ENCODE measurements around the gene DARS1.

Gene DARS1

DNA sequence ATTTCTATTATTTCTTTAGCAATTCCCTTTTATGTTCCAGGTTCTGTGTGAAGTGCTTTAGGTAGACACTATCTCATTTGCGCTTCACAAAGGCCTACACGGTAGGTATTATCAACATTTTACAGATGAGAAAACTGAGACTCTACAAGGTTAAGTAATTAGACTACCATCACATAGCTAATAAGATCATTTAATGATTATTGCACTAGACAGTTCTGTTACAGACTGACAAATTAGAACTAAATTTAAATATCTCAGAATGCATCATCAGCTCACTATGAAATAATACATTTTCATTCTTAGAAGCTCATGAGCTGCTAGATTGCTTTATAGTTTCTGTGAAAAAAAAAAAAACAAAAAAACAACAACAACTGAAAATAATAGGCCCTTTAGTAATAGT lies 37.9 kb downstream of the DARS1 start:
- DNase-seq (ENCODE audit: low spot score), result no peak

DNA sequence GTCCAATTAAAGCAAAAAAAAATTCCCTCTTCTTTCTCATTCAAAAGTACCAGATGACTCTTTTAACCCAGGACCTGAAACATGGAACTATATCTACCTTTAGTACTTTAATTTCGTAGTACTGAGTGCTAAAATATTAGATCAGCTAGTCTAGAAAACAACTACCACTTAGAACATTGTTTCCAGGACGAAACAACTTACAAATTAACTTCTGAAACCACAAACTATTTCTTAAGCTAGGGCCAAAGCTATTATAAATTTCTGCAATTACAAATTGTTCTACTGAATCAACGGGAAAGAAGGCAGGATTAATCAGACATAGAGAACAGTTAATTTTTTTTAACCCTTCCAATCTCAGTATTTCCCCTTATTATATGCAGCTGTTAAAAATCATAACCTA lies 39.9 kb downstream of the DARS1 start:
- no peak for DNase-seq (ENCODE audit: low spot score)

DNA sequence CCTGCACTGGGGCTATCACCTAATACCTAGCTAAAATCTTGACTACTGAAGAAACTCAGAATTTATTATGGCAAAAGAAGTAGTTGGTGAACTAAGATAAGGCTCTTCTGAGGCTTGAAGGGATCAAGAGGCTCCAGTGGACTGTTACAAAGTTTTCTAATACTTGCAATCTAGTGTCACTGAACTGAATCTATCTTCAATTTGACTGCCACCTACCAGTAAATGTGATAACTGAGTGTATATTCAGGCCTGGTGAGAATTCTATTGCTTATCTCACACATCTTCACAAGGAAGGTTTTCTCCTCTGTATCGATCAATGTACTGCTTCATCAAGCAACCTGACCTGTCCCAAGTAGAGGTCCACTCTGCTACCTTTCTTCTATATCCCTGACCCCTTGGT lies 40.8 kb downstream of the DARS1 start:
- DNase-seq (ENCODE audit: low spot score), result no peak

DNA sequence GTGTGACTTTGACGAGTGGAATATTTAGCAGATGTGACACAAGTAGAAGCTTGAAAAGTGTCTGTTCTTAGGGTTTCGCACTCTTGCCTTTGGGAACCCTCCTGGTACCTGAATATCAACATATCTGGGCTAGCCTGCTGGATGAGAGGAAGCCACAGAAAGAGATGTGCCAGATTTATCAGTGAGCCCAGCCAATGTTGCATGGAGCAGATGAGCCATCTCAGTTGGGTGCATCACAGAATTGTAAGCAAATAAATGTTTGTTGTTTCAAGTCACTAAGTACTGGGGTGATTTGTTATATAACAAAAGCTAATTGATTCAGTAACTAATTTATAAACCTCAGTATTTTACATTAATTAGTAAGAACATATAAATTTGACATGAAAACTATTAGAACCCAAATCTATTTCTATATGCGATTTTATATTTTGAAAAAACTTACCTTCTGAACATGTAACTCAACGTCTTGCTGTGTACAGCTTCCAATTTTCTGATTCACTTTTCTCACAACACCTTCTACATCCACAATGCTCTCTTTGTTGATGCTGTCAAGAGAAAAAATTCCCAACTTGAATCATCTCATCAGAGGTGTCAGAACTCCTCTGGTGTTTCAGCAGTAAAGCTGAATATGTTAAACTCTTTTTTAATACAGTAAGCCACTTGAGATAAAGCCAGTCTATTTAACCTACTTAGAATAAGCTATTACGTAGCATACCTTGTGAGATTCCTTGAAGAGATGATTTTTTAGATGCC lies 42.3 kb downstream of the DARS1 start:
- DNase-seq (ENCODE audit: low spot score), result no peak

DNA sequence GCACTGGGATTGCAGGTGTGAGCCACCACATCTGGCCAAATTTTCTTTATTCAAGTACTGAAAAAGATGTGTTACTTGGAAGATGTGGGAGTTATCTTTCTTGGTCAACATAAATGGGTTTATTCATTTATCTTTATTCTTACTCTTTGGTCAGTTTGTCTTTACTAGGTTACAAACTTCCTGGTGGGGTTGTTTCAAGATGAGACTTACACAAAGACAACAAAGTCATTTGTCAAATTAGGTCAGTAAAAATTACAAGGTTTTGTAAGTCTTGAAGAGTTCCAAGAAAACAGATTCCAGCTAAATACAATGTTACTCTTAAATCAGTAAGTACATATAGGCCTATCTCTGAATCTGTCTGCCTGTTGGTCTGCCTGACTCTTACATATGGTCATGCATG lies 48.9 kb downstream of the DARS1 start:
- DNase-seq (ENCODE audit: low spot score), result no peak

DNA sequence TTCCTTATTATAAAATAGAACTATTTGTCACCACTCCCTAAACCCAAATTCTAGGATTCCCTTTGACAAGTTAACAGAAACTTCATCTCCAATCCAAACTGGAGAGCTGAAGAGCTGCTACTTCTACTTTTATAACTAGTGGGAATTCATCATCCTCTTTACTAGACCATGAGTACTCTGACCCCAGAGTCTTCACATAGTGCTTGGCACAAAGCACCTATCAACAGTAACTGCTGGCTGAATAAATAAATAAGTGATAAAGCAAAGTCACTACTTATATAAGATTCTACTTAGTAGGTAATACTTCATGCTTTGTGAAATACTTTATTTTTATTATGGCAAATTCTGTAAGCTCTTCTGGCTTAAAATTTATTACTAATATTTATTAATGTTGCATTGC lies 49.5 kb downstream of the DARS1 start:
- no peak for DNase-seq (ENCODE audit: low spot score)

DNA sequence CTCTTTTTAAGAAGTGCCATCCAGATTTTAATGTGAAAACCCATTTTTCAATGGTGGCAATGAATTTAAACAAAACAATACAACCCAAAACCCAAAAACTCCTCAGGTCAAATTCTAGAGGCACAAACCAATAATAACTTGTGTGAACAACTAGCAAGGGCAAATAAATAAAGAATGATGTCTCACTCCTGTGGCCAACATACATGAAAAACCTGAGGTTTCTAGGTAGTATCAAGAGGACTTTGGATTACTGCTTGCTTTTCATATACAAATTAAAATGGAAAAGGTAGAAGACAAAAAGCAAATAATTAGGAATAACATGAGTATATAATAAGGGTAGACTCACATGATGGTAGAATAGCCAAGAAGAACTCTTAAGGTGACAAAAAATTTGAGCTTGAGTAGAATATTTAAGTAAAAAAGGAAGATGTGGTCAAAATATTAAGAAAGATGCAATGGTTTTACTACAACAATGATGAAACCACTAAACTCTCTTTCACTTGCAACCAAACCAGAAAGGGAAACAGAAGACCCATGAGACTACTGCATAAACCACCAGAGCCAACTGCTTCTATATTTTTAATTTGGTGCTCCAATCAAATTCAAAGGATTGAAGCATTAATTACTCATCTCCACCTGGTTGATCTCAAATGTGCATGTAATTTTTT lies 53.5 kb downstream of the DARS1 start:
- DNase-seq (ENCODE audit: low spot score), result no peak

DNA sequence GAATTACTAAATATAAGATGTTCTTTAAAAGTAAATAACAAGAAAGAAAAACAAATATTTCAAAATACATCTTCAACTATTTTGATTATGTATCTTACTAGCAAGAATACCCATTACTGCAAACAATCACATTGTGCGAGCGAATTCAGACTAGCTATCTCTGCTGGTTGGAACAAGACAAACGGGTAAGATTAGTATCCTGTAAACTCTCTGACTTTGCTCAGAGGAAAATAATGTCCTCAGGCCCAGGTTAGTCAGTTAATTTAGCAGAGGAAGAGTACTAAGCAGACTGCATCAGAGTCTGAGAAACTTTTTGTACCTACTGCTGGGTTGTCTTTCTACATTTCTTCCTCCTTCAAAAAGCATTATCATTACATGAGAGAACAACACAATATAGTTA lies 58.8 kb downstream of the DARS1 start:
- DNase-seq (ENCODE audit: low spot score), result no peak

DNA sequence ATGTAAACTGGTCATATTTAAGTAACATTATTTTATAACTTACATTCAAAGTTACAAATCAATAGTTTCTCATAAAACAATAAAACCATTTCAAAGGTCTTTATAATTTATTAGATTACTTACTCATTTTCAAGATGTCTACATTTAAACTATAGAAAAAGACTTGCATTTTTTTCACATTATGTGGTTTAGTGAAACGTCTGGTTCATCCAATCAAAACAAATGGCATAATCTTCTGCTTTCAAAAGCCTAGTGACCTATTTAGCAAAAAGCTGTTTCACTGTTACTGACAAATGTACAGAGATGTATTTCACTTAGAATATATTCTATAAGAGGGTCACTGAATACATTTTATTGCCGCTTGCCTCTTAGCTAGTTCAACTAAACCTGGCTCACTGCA lies 59.9 kb downstream of the DARS1 start:
- no peak for DNase-seq (ENCODE audit: low spot score)

DNA sequence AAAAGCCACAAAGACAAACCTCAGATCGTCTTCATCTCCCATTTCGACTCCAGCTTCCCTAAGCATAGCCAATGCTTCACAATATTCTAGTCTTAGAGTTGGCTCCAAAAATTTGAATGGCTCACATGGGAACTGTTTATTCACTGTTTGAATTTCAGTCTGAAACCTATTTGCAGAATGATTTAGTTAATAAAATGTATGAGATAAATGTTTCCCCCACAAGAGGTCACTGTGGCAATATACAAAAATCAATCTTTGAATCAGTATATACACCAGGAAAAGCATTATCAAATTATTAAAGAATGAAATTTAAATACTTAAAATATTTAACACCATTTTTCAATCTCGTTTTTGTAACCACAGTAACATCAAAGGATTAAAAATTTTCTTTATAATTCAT lies 69.2 kb downstream of the DARS1 start:
- DNase-seq (ENCODE audit: low spot score), result peak; percentile 18

DNA sequence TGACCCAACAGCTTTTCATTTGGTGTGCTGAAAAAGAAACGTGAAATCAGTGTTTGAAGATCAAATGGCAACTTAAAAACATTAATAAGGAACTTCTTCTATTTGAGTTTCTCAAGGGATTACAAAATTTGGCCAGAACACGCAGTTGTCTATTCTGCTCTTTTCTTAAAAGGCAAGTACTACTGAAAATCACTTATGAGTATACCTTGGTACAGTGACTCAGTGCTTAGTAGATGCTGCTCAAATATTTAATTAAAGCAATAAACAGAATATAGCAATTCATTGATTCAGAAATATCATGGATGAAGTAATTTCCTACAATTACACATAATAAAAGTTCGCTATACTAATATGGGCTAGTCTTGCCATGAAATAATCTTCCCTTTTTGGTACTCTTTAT lies 70.9 kb downstream of the DARS1 start:
- DNase-seq (ENCODE audit: low spot score), result no peak

DNA sequence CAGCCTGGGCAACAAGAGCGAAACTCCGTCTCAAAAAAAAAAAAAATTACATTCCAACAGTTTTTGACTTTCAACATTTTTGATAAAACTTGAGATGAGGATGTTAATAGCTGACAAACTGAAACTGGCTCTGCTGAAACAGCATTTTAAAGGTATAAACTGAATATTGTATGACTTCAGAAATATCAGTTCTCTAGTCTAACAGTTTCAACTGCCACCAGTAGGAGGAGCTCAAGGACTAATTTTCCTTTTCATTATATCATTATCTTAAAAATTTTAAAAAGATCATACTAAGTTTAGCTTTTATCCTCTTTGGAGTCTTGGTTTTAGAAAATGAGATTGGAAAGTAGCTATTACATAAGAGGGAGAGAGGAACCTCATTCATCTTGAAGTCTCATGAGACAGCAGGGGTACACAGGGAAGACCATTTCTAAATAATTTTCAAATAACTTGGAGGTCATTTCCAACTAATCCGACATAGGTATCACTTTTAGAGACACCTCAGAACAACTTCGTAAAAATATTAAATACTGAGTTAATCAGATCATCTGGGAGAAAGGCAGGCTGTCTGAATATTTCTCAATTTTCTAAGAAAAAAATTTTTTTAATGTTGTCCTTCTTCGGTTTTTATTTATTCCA lies 71.6 kb downstream of the DARS1 start:
- peak; percentile 40 for DNase-seq (ENCODE audit: low spot score)

DNA sequence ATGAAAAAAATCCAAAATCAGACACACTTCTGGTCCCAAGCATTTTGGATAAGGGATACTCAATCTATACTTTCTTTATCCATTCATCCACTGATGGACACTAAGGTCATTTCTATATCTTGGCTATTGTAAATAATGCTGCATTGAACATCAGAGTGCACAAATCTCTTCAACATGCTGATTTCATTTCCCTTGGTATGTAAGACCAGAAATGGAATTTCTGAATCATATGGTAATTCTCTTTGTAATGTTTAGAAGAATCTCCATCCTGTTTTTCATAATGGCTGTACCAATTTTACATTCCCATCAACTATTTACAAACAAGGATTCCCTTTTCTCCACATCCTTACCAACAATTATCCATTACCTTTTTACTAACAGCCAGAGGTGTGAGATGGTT lies 75.5 kb downstream of the DARS1 start:
- DNase-seq (ENCODE audit: low spot score), result no peak

DNA sequence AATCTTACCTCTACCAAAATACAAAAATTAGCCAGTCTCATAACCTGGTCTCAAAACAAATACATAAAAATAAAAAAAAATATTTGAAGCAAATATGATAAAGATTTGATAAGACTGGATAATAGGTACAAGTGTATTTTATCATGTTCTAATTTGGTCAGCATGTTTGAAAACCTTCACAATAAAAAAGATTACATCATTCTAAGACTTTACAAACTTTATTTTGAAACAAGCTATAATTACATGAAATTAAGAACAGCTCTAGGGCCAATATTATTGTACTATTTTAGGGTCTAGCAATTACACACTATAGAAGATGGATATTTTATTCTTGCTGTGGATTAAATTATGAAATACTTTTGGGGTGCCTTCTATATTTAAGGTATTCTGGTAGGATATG lies 79.7 kb downstream of the DARS1 start:
- no peak for DNase-seq (ENCODE audit: low spot score)

DNA sequence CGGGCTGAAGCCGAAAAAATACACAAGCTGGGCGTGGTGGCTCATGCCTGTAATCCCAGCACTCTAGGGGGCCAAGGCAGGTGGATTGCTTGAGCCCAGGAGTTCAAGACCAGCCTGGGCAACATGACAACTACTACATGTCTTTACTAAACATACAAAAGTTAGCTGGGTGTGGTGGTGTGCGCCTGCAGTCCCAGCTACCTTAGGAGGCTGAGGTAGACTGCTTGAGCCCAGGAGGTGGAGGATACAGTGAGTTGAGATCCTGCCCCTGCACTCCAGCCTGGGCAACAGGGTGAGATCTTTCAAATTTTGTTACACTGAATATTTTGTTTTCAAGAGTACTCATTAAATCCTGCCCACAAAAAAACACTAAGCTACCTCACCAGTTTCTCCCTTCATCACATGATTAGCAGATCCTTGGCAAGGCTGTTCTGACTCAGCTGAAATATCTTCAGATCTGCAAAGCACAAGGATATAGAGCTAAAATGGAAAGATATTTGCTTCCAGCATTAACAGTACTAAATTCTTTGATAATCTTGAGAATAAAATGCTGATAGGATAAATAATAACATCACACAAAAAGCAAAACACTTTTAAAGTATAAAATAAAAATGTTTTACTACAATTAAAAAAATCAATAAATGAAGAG lies 81.0 kb downstream of the DARS1 start:
- no peak for DNase-seq (ENCODE audit: low spot score)

DNA sequence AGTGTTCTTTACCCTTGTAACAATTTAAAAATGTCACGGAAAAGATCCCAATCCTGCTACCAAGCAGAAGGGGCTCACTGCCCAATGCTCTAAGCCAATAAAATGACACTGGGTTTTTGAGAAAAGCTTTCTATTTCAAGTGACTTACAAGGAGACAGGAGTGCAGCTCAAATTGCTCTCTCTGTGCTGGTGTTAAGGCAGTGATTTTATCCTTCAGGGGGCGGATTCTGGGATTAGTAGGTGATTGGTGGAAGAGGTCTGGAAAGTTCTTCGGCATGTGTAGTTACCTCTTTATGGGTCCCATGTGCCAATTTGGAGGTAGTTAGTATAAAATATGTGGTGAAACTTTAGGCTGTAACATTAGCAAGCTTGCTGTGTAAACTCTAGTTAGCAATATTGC lies 81.8 kb downstream of the DARS1 start:
- DNase-seq (ENCODE audit: low spot score), result no peak

DNA sequence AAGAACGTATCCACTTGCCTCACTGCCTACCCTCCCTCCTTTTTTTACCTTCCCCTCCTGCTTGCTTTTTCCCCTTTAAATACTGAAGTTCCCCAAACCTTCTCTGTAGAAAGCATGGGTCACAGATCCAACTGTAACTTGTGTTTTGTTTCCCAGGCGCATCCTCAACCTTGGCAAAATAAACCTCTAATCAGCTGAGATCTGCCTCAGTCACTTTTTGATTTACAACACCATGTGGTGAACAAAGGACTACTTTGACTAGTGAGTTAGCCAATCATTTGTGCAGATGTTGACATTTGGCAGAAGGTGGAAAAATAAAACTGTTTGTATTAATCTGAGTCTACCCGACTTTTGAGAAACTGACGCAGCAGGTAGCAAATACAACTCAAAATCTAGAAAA lies 85.9 kb downstream of the DARS1 start:
- no peak for DNase-seq (ENCODE audit: low spot score)

DNA sequence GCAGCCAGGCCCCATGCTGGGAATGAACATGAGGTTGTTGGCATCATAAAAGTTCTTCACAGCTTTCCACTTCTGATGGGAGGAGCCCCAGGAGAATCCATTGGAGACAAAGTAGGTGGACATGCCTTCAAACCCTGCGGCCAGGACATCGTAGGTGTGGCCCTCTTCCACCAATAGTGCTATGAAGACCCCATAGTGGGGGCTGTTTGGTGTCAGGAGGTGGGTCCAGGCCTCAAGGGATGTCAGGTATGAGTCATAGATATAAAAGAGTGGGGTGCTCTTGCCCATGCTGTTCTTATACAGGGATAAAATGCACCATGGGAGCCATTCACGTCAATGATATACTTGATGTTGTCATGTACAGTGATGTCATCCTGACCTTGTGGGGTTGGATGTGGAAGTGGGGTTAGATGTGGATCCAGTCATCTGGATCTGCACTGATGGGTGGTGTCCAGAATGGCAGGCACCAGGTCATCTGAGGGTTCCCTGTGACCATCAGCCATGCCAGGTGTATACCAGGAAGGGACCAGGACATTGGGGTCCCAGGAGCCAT lies 87.1 kb downstream of the DARS1 start:
- no peak for DNase-seq (ENCODE audit: low spot score)

DNA sequence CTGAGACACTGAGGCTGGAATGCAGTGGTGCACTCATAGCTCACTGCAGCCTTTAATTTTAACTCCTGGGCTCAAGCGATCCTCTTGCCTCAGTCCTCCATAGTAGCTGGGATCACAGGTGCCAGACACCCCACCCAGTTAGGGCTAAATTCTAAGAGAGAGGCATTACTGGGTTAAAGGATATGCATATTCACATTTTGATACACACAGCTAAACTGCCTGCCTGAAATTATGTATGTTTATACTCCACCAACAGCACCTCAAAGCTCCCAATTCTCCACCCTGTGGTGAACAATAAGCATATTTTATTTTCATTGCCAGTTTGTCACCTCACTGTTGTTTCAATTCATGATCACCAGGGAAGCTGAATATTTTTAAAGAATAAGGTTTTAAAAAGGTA lies 90.5 kb downstream of the DARS1 start:
- no peak for DNase-seq (ENCODE audit: low spot score)

DNA sequence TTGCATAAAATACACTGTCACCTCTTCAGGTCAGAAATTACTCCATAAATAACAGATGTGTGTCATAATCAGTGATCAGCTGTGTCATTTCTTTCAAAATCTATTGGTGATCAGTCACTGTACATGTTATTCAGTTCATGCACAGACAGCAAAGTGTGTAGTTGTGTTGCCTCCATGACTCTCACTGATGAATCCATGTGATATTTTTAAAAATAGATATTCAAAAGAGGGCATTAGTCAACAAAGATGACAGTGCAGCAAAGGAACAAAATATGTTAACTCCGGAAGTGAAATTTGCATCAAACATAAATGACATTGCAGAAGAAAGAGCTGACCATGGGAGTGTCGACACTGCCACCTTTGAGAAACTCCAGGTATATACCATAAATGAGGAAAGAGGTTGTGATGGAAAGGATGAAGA lies 92.0 kb downstream of the DARS1 start:
- no peak for DNase-seq (ENCODE audit: low spot score)

DNA sequence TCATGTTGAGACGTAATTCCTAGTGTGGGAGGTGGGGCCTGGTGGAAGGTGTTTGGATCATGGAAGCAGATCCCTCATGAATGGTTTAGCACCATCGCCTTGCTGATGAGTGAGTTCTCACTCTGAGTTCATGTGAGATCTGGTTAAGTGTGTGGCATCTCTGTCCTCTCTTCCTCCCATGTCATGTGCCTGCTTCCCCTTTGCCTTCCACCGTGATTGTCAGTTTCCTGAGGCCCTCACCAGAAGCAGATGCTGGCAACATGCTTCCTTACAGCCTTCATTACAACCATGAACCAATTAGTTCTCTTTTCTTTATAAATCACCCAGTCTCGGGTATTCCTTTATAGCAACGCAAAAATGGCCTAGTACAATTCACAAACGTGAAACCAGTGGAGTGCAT lies 94.6 kb downstream of the DARS1 start:
- no peak for DNase-seq (ENCODE audit: low spot score)

DNA sequence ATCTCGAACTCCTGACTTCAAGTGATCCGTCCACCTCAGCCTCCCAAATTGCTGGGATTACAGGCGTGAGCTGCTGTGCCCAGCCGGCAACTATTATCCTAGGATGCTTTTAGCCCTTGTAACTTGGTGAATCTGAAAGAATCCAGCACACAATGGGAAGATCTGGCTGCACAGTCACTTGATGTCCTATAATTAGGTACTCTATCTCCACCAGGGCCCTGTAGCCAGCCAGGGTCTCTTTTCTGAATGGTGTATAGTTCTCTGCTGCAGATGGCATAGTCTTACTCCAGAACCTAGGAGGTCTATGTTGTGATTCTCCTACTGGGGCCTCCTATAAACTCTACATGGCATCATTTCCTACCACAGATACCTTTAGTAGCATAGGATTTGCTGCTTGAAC lies 95.3 kb downstream of the DARS1 start:
- DNase-seq (ENCODE audit: low spot score), result no peak

All from SK-N-DZ (cell line).